Measurements from ENCODE around the gene FBXL19. TPM values are rescaled to one million over a fixed set of nuclear protein-coding genes. Genes with fewer than 3 reads are reported as not detected.

The FBXL19 gene
- total and polyA plus RNA-seq, 2 donors (not counting 1 experiment from before 2014, with no cell fraction given) = 3.1 to 14.5 TPM

GRCh38 chr16:30904114-30904780, 19.1 kb upstream of the FBXL19 start:
- Histone ChIP-seq H3K4me3 (replicated peaks in 1 of 4; ENCODE audit: control extremely low read depth in 1 of 4, insufficient read depth in 1 of 4, low read depth in 3 of 4, low read length in 4 of 4) (no peak overlapping the region), H4K20me1 (ENCODE audit: control insufficient read depth, extremely low read depth, insufficient read depth, low read length) (no peaks in the 10 kb centered on the region), H3K9me3 (ENCODE audit: control insufficient read depth, insufficient read depth, low read depth, low read length) (no peaks in the 10 kb centered on the region), H3K27ac (ENCODE audit: insufficient read depth, low read length) (no peak overlapping the region), H3K4me2 (ENCODE audit: extremely low read depth, insufficient read depth, low read length) (no peak overlapping the region), H3K27me3 (ENCODE audit: control insufficient read depth, insufficient read depth, low read length) (no peaks in the 10 kb centered on the region), H3K9ac (ENCODE audit: insufficient read depth, low read length) (no peak overlapping the region), H3K79me2 (ENCODE audit: control insufficient read depth, insufficient read depth, low read length) (no peaks in the 10 kb centered on the region), H3K36me3 (ENCODE audit: control insufficient read depth, insufficient read depth, low read length) (peaks cover 1% of the 10 kb centered on the region), H2AFZ (ENCODE audit: low read length) (no peak overlapping the region), H3K4me1 (ENCODE audit: control insufficient read depth, extremely low read depth, insufficient read depth, low read length) (peaks cover 2% of the 10 kb centered on the region)
- no peak for TF ChIP-seq EZH2 (IDR thresholded peaks at IDR 0.05; ENCODE audit: low read length, missing control alignments)
- no peak for TF ChIP-seq CTCF (conservative IDR thresholded peaks at IDR 0.05 in 1 of 2, IDR thresholded peaks at IDR 0.05 in 1 of 2; ENCODE audit: low read depth in 1 of 2, low read length in 2 of 2)
- no peak for DNase-seq (ENCODE audit: low read depth in 2 of 2)

- Histone ChIP-seq H3K36me3 (ENCODE audit: control insufficient read depth, insufficient read depth, low read length) (no peaks in the 10 kb centered on the region), H3K27me3 (ENCODE audit: control insufficient read depth, insufficient read depth, low read length) (no peaks in the 10 kb centered on the region), H3K9me3 (ENCODE audit: control insufficient read depth, insufficient read depth, low read depth, low read length) (no peaks in the 10 kb centered on the region), H3K4me1 (ENCODE audit: control insufficient read depth, extremely low read depth, insufficient read depth, low read length) (no peaks in the 10 kb centered on the region), H4K20me1 (ENCODE audit: control insufficient read depth, extremely low read depth, insufficient read depth, low read length) (no peaks in the 10 kb centered on the region), H3K79me2 (ENCODE audit: control insufficient read depth, insufficient read depth, low read length) (no peaks in the 10 kb centered on the region), H2AFZ (ENCODE audit: low read length) (no peak overlapping the region), H3K9ac (ENCODE audit: insufficient read depth, low read length) (no peak overlapping the region), H3K4me3 (replicated peaks in 1 of 4; ENCODE audit: control extremely low read depth in 1 of 4, insufficient read depth in 1 of 4, low read depth in 3 of 4, low read length in 4 of 4) (no peak overlapping the region), H3K27ac (ENCODE audit: insufficient read depth, low read length) (no peak overlapping the region), H3K4me2 (ENCODE audit: extremely low read depth, insufficient read depth, low read length) (no peak overlapping the region)
- TF ChIP-seq EZH2 (IDR thresholded peaks at IDR 0.05; ENCODE audit: low read length, missing control alignments) (no peak), CTCF (conservative IDR thresholded peaks at IDR 0.05 in 1 of 2, IDR thresholded peaks at IDR 0.05 in 1 of 2; ENCODE audit: low read depth in 1 of 2, low read length in 2 of 2) (no peak)
- no peak for DNase-seq (ENCODE audit: low read depth in 2 of 2)
These were observed 16.3 kb upstream of the FBXL19 start for GRCh38 chr16:30907064-30907463.

GRCh38 chr16:30910427-30911029, 12.8 kb upstream of the FBXL19 start:
- H3K4me2 ChIP-seq (ENCODE audit: extremely low read depth, insufficient read depth, low read length) = no peak overlapping the region
- H3K36me3 ChIP-seq (ENCODE audit: control insufficient read depth, insufficient read depth, low read length) = no peaks in the 10 kb centered on the region
- H3K4me1 ChIP-seq (ENCODE audit: control insufficient read depth, extremely low read depth, insufficient read depth, low read length) = no peaks in the 10 kb centered on the region
- no peak for DNase-seq (ENCODE audit: low read depth in 2 of 2)
- no peak for TF ChIP-seq CTCF (conservative IDR thresholded peaks at IDR 0.05 in 1 of 2, IDR thresholded peaks at IDR 0.05 in 1 of 2; ENCODE audit: low read depth in 1 of 2, low read length in 2 of 2)
- no peak for TF ChIP-seq EZH2 (IDR thresholded peaks at IDR 0.05; ENCODE audit: low read length, missing control alignments)
- no peak overlapping the region for H3K4me3 ChIP-seq (replicated peaks in 1 of 4; ENCODE audit: control extremely low read depth in 1 of 4, insufficient read depth in 1 of 4, low read depth in 3 of 4, low read length in 4 of 4)
- H3K27ac ChIP-seq (ENCODE audit: insufficient read depth, low read length) = no peak overlapping the region
- H3K9me3 ChIP-seq (ENCODE audit: control insufficient read depth, insufficient read depth, low read depth, low read length) = no peaks in the 10 kb centered on the region
- no peak overlapping the region for H3K9ac ChIP-seq (ENCODE audit: insufficient read depth, low read length)
- no peaks in the 10 kb centered on the region for H3K27me3 ChIP-seq (ENCODE audit: control insufficient read depth, insufficient read depth, low read length)
- H4K20me1 ChIP-seq (ENCODE audit: control insufficient read depth, extremely low read depth, insufficient read depth, low read length) = no peaks in the 10 kb centered on the region
- no peak overlapping the region for H2AFZ ChIP-seq (ENCODE audit: low read length)
- H3K79me2 ChIP-seq (ENCODE audit: control insufficient read depth, insufficient read depth, low read length) = no peaks in the 10 kb centered on the region

Data from fibroblast of lung (primary cell).